HT1080 (cell line): ENCODE measurements around the gene GNA14. TPM values are rescaled to one million over a fixed set of nuclear protein-coding genes. Genes with fewer than 3 reads are reported as not detected.
A peak's percentile ranks its signal among the peaks of the same experiment; 100 is the strongest.
"Not testable (repeated sequence)": the region's sequence is repeated elsewhere in the genome, so short reads cannot be mapped to it uniquely, and the experiment has no call there.

Experiments
- DNase-seq: peaks from one replicate; pipeline ENCODE4 v3.0.0-alpha.2; 2015; ENCODE audit warnings: low read depth
- polyA plus RNA-seq, 2 experiments: library from polyadenylated mRNA; depleted of rRNA; stranded (reverse); fragments of >200 nt; gene quantifications; 2 replicates each; pipeline ENCODE4 v1.2.3, GENCODE V29; 2015
- total RNA-seq: library from RNA; depleted of rRNA; stranded (reverse); fragments of >200 nt; shearing (Covaris generic); gene quantifications from 2 replicates; pipeline ENCODE4 v1.2.3, GENCODE V29; 2014; rRNA removed

GNA14 gene
- total RNA-seq: not detected in 2 replicates
- 0.12 TPM in 1 of 2 replicates, not detected in the other for polyA plus RNA-seq (2015; cell fraction: cytosol; rRNA removed)
- polyA plus RNA-seq (2015; cell fraction: nucleus; rRNA removed): 0.08 TPM in 1 of 2 replicates, not detected in the other

- no peak for DNase-seq
Measured at GRCh38 chr9:77648234-77649108, at the start of gene GNA14. Gene GNA14, minus strand, starts transcription at chr9:77648322. Its CDS starts 529 bp downstream, at chr9:77647793.

GRCh38 chr9:77697238-77697984 is 49.3 kb upstream of the GNA14 start:
- no peak for DNase-seq

DNA sequence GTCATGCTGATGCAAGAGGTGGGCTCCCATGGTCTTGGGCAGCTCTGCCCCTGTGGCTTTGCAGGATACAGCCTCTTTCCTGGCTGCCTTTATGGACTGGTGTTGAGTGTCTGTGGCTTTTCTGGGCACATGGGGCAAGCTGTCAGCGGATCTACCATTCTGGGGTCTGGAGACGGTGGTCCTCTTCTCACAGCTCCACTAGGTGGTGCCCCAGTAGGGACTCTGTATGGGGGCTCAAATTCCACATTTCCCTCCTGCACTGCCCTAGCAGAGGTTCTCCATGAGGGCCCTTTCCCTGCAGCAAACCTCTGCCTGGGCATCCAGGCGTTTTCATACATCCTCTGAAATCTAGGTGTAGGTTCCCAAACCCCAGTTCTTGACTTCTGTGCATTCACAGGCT is 42.6 kb upstream of the GNA14 start:
- not testable (repeated sequence) for DNase-seq

GRCh38 chr9:77690119-77690518 is 42.0 kb upstream of the GNA14 start:
- not testable (repeated sequence) for DNase-seq

- not testable (repeated sequence) for DNase-seq
Measured at GRCh38 chr9:77687737-77688136, 39.6 kb upstream of the GNA14 start.

- DNase-seq: no peak
Measured at GRCh38 chr9:77680581-77680980, 32.5 kb upstream of the GNA14 start.

DNA sequence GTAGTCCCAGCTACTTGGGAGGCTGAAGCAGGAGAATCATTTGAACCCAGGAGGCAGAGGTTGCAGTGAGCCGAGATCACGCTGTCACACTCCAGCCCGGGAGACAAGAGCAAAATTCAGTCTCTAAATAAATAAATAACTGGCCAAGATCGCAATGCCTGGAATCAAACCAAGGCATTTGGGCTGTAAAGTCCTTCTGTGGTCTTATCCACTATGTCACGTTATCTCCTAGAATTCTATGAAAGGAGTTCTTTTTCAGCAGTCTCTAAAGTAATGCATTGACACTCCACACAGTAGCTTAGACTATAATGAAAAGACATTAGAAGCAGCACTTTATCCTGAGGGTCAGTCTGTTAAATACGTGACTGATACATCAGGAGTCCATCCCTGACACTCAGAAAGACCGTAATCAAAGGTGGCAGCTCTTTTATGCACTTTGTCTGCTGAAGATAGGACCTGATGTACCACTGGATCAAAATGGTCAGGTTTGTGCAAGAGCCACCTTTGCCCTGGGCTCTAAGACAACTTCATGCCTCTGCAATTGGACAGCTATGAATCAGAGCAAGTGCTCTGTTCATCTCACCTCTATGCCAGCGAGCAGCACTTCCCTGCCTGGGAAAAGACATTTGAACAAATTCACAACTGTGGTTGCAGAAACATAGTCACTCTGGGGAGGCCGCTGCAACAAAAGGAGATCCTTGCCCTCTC is 31.7 kb upstream of the GNA14 start:
- no peak for DNase-seq

DNA sequence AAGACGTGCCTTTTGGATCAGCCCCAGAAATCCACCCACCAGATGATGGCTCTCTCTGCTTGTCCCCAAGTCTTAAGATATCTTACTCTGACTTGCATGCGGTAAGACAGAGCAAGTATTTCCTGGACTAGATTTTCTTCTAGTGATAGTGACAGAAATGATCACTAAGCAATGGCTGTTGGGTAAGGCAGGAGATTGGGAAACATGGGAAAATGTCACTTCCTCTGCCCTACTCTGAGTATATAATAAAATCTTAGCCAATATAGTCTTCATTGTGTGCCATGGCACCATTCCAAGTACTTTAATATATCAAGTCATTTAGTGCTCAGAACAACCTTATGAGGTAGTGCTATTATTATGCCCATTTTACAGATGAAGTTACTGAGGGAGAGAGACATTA is 31.0 kb upstream of the GNA14 start:
- DNase-seq: no peak

DNA sequence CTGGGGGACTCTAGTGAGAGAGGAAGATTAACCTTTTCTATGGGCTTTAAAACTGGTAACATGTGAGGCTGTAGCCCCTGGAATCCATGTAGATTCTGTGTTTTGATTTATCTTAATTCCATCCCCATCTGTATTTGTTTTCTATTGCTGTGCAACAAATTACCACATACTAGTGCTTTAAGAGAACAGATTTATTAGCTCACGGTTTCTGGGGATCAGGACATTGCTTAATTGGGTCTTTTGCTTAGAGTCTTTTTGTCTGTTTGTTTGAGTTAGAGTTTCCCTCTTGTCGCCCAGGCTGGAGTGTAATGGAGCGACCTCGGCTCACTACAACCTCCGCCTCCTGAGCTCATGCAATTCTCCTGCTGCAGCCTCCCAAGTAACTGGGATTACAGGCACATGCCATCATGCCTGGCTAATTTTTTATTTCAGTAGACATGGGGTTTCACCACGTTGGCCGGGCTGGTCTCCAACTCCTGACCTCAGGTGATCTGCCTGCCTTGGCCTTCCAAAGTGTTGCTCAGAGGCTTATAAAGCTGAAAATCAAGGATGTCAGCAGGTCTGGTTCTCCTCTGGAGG is 29.9 kb upstream of the GNA14 start:
- no peak for DNase-seq

GRCh38 chr9:77677397-77677796 is 29.3 kb upstream of the GNA14 start:
- no peak for DNase-seq

DNA sequence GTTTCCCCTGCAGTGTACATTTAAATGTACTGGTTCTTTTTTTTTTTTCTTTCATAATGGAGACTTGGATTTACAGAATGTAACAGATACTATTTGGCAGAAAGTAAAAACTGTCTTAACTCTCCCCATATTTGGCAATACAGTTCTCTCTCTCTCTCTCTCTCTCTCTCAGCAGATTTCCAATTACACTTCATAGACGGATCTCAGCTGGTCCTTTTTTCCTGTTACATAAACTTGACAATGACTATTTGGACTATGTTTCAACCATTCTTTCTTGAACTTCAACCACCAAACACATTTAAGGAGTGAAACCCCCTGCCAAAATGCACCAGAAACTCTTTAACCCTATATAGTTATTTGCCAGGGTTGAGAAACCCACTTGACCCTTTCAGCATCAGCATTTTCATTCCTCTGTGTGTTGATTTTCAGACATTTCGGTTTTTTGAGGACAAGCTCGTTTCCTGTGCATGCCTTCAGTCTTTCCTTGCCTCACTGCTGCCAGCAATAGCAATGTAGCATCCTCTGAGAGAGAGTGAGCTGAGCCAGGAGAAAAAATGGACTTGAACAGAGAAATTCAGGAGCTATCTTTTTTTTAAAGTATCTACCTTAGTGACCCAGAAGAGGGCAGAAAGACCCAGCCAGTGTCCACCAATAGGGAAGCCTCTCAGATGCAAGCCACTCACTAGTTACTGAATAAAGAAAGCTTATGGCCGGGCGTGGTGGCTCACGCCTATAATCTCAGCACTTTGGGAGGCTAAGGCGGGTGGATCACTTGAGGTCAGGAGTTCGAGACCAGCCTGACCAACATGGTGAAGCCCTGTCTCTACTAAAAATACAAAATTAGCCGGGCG is 26.0 kb upstream of the GNA14 start:
- DNase-seq: peak; percentile 20

DNA sequence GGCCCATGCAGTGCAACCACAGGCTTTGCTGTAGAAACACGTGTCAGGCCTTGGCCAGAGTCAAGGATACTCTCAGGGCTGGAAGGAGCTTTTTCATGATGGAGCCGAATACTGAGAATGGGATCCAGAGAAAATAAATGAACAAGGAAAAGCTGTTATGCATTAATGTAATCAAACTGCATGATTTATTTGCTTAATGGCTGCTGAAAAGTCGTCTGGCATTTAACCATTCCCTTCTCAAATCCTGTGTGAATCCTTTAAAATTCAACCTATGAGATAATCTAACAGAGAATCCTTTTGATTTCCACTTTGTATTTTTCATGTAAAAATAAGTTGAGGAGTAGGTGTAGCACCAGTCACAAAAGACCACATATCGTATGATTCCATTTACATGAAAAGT is 24.1 kb upstream of the GNA14 start:
- DNase-seq: no peak

GRCh38 chr9:77667151-77667550 is 19.0 kb upstream of the GNA14 start:
- DNase-seq: no peak

DNA sequence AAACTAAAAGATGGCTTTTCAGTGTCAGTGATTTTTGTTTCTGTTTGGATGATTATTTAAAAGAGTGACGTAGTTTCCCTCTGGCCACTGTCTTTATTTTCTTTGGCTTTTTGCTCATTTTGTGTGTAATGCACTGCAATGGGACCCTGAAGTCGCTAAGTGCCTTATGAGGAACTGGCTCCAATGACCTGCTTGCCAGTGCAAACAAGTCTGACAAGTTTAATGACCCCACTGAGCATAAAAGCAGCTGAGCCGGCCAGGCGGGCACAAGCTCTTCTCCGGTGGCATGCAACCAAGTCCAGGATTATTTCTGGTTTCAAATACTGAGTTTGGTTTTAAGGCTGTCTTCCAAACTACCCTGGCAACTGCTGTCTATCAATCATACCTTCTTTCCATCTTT is 15.6 kb upstream of the GNA14 start:
- DNase-seq: no peak

- DNase-seq: no peak
Measured at GRCh38 chr9:77661566-77662085, 13.5 kb upstream of the GNA14 start.

- DNase-seq: no peak
Measured at GRCh38 chr9:77659926-77660325, 11.8 kb upstream of the GNA14 start.

GRCh38 chr9:77651203-77651602 is 3.1 kb upstream of the GNA14 start:
- DNase-seq: no peak

- no peak for DNase-seq
Measured at GRCh38 chr9:77649109-77649812, 1.1 kb upstream of the GNA14 start.
